Measurements from ENCODE around the gene ROBO1. TPM values are rescaled to one million over a fixed set of nuclear protein-coding genes. Genes with fewer than 3 reads are reported as not detected.

The ROBO1 gene
- total and polyA plus RNA-seq, 2 of the 8 experiments (the other 6 are each of a cell fraction or from before 2014, with no cell fraction given): 51.4 to 91.0 TPM

DNA sequence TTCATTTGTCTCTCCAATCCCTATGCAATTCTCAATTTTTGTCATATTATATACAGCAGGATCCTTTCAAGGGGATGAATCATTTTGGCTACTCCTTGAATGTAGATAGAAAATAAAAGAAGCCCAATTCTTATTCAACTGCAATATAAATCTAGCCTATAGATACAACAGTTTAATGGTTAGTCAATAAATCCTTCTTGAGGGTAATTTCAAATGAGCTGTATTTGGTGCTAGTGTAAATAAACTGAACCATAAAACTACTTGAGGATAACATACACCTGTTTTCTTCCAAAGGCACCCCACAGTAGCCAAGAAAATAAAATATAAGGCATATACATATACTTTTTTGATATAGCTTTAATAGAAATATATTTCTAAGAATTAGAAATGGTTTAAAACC is 830.3 kb downstream of the ROBO1 start:
- CTCF ChIA-PET (ENCODE audit: partially characterized antibody): interaction anchor here (1.5 kb wide), 1 partner anchor 10 kb away, joined by 4 read pairs; no protein-coding TSS in a partner anchor
- no peak for FAIRE-seq
- H2BK5ac ChIP-seq (ENCODE audit: low read depth, low read length): no peak overlapping the region

More for the DNA sequence above, 830.3 kb downstream of the ROBO1 start:
- Histone ChIP-seq H3K79me2 (ENCODE audit: control insufficient read depth in 1 of 2, insufficient read depth in 2 of 2, low read length in 2 of 2) (peaks cover 0 to 9% of the 10 kb centered on the region in 2 experiments; a peak in 2 of 4 replicates), H3K4me3 (ENCODE audit: extremely low read depth in 1 of 4, insufficient read depth in 2 of 4, low read depth in 3 of 4, low read length in 4 of 4) (no peak overlapping the region), H4K20me1 (replicated peaks in 1 of 2; ENCODE audit: control insufficient read depth in 1 of 2, insufficient read depth in 2 of 2, low read length in 2 of 2) (peaks cover 0 to 2% of the 10 kb centered on the region in 2 experiments), H3K9me3 (ENCODE audit: insufficient read depth in 2 of 2, low read depth in 1 of 2, low read length in 1 of 2) (no peaks in the 10 kb centered on the region), H2BK15ac (ENCODE audit: low read length) (no peak overlapping the region), H2AFZ (ENCODE audit: low read length) (no peak overlapping the region), H3K36me3 (ENCODE audit: control insufficient read depth in 2 of 4, insufficient read depth in 4 of 4, low read length in 3 of 4) (peaks cover 0 to 7% (median 2%) of the 10 kb centered on the region in 4 experiments; a peak in 4 of 8 replicates), H3K23me2 (ENCODE audit: low read depth, low read length) (no peaks in the 10 kb centered on the region; the same call in 1 of the 2 replicates), H2BK120ac (replicated peaks; ENCODE audit: low read depth, low read length) (no peak overlapping the region), H2AK5ac (ENCODE audit: low read depth, low read length) (no peak overlapping the region), H3K14ac (ENCODE audit: insufficient read length) (no peak overlapping the region), H4K91ac (replicated peaks; ENCODE audit: insufficient read length, low read length) (no peak overlapping the region), H4K5ac (ENCODE audit: insufficient read length, low read depth, low read length) (no peak overlapping the region), H3K27me3 (replicated peaks in 1 of 4; ENCODE audit: control insufficient read depth in 3 of 4, extremely low read depth in 1 of 4, insufficient read depth in 3 of 4, low read length in 3 of 4) (peaks cover 0 to 3% (median 0%) of the 10 kb centered on the region in 4 experiments; a peak in 1 of 7 replicates), H3K23ac (ENCODE audit: insufficient read length) (no peak overlapping the region), H3K27ac (ENCODE audit: low read depth, low read length) (no peak overlapping the region), H2BK12ac (ENCODE audit: low read depth, low read length) (no peak overlapping the region), H3K56ac (replicated peaks; ENCODE audit: insufficient read length, low read depth, low read length) (no peak overlapping the region), H3K79me1 (ENCODE audit: low read depth, low read length) (no peaks in the 10 kb centered on the region; the same call in 1 of the 2 replicates), H3K9ac (replicated peaks in 1 of 4; ENCODE audit: extremely low read depth in 1 of 4, low read depth in 3 of 4, low read length in 3 of 4) (no peak overlapping the region), H4K8ac (ENCODE audit: extremely low read depth, insufficient read depth, low read length) (no peak overlapping the region), H3K4me2 (ENCODE audit: insufficient read depth in 1 of 2, low read depth in 2 of 2, low read length in 2 of 2) (no peak overlapping the region), H3K18ac (ENCODE audit: extremely low read depth, low read length) (no peak overlapping the region), H3K4ac (replicated peaks; ENCODE audit: insufficient read length, low read depth, low read length) (no peak overlapping the region), H3K4me1 (replicated peaks in 1 of 4; ENCODE audit: control insufficient read depth in 3 of 4, insufficient read depth in 4 of 4, low read length in 3 of 4) (no peaks in the 10 kb centered on the region), H2BK20ac (ENCODE audit: low read length) (no peak overlapping the region)
- POLR2A ChIA-PET (ENCODE audit: partially characterized antibody): no interaction called here
- TF ChIP-seq HDAC6 (IDR thresholded peaks at IDR 0.05; ENCODE audit: low read depth, low read length): no peak
- no peak for TF ChIP-seq MAFK (IDR thresholded peaks at IDR 0.05; ENCODE audit: low read depth, low read length)
- no peak for TF ChIP-seq GTF2F1 (IDR thresholded peaks at IDR 0.05; ENCODE audit: borderline replicate concordance, low read depth, low read length)
- TF ChIP-seq BCL11A (IDR thresholded peaks at IDR 0.05; ENCODE audit: low read depth in 2 of 2, low read length in 2 of 2): no peak
- no peak for TF ChIP-seq POLR2A (IDR thresholded peaks at IDR 0.05; ENCODE audit: control extremely low read depth in 1 of 2, low read depth in 2 of 2, low read length in 2 of 2)
- no peak for TF ChIP-seq BACH1 (IDR thresholded peaks at IDR 0.05; ENCODE audit: low read length)
- TF ChIP-seq RFX5 (IDR thresholded peaks at IDR 0.05; ENCODE audit: borderline replicate concordance, low read depth, low read length): no peak
- TF ChIP-seq CHD1 (IDR thresholded peaks at IDR 0.05; ENCODE audit: low read depth, low read length): no peak
- TF ChIP-seq TCF12 (IDR thresholded peaks at IDR 0.05; ENCODE audit: low read depth, low read length): no peak
- no peak for TF ChIP-seq CBX5 (IDR thresholded peaks at IDR 0.05; ENCODE audit: low read depth, low read length)
- no peak for TF ChIP-seq SIRT6 (IDR thresholded peaks at IDR 0.05; ENCODE audit: low read length)
- TF ChIP-seq FOSL1 (IDR thresholded peaks at IDR 0.05; ENCODE audit: insufficient read depth, low read depth, low read length): no peak
- DNase-seq (ENCODE audit: low read depth in 1 of 2, low spot score in 2 of 2): no peak
